ENCODE data around the gene KCNK13. TPM values are rescaled to one million over a fixed set of nuclear protein-coding genes. Genes with fewer than 3 reads are reported as not detected.

Gene KCNK13
- total and polyA plus RNA-seq, 8 donors: 0.08 to 0.97 (median 0.13) TPM; not detected in 2

DNA sequence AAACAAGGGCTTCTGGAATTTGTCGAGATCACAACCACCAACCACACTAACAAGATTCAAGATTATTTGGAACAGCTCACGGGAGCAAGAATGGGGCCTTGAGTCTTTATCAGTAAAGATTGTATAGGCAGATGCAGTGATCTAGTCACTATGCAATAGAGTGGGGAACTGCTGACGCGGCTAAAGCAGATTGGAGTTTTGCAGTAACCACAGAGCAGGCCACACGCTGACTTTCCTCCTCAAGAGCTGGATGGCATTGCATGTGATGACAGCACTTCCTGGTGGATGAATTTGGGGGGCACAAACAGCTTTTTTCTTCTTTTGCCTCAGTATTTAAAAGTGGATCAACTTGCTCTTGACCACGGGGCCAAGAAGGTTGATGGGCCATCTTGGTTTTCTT lies 46.0 kb downstream of the KCNK13 start:
- TF ChIP-seq, protein P1, sequence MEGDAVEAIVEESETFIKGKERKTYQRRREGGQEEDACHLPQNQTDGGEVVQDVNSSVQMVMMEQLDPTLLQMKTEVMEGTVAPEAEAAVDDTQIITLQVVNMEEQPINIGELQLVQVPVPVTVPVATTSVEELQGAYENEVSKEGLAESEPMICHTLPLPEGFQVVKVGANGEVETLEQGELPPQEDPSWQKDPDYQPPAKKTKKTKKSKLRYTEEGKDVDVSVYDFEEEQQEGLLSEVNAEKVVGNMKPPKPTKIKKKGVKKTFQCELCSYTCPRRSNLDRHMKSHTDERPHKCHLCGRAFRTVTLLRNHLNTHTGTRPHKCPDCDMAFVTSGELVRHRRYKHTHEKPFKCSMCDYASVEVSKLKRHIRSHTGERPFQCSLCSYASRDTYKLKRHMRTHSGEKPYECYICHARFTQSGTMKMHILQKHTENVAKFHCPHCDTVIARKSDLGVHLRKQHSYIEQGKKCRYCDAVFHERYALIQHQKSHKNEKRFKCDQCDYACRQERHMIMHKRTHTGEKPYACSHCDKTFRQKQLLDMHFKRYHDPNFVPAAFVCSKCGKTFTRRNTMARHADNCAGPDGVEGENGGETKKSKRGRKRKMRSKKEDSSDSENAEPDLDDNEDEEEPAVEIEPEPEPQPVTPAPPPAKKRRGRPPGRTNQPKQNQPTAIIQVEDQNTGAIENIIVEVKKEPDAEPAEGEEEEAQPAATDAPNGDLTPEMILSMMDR (IDR thresholded peaks at IDR 0.05): no peak
- Histone ChIP-seq H3K27me3 (no peaks in the 10 kb centered on the region), H3K4me1 (no peaks in the 10 kb centered on the region), H3K9me3 (no peaks in the 10 kb centered on the region), H3K27ac (no peak overlapping the region), H3K4me3 (no peak overlapping the region), H3K36me3 (no peaks in the 10 kb centered on the region)
- WGBS, 2 donors: 87 to 92% methylated on average over 6 of the region's 6 CpGs
- intact Hi-C loops (cut with DNase I): no loop called here
- DNase-seq (no peak), FAIRE-seq (no peak), ATAC-seq (peak in 1 of 4 donors; percentile 44)

DNA sequence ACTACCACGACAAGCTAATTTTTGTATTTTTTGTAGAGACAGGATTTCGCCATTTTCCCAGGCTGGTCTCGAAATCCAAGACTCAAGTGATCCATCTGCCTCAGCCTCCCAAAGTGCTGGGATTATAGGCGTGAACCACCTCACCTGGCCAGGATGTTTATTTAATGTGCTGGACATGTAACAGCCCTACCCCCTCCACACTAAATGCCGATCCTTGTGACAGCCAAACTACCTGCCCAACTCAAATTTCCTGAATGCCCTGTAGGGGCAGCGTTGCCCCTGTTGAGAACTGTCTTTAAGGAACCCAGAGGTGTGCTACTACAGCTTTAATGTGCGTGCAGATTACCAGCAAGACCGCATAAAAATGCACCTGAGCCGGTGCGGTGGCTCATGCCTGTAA lies 48.1 kb downstream of the KCNK13 start:
- WGBS, 2 donors: 56 to 67% methylated on average over 10 of the region's 10 CpGs
- DNase-seq: no peak
- no peaks in the 10 kb centered on the region for H3K27me3 ChIP-seq
- no peak for FAIRE-seq
- no peak overlapping the region for H3K4me3 ChIP-seq
- H3K27ac ChIP-seq: no peak overlapping the region
- TF ChIP-seq, protein P1 (IDR thresholded peaks at IDR 0.05): no peak
- no peak for ATAC-seq
- H3K9me3 ChIP-seq: no peaks in the 10 kb centered on the region
- H3K36me3 ChIP-seq: no peaks in the 10 kb centered on the region
- H3K4me1 ChIP-seq: no peaks in the 10 kb centered on the region
- intact Hi-C loops (cut with DNase I): no loop called here

DNA sequence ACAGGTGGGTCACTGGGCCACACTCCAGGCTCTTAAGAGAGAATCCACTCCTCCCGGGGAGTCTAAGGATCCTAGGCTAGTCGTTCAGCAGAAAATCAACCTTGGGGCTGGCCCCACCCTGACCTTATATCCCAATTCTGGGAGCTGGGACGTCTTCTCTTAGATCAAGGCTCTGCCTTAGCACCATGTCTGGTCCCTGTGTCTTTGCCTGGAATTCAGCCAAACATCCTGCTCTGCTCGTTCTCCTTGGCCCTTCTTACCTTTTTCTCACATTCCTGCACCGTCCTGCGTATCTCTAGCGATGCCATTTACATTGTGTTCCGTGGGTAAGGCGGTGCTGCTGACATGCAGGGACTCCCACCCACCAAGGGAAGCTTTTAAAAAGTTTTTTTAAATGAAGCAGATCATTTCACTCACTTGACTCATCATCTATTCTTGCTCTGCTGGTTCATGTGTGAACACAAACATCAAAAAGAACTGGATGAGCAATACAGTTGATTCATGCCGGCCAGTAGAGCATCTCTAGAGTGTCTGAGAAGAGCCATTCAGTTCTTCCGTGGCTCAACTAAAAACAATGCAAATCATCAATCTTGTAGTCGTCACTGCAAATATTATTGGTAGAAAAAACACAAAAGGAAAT lies 50.2 kb downstream of the KCNK13 start:
- Histone ChIP-seq H3K27me3 (no peaks in the 10 kb centered on the region), H3K9me3 (no peaks in the 10 kb centered on the region), H3K36me3 (no peaks in the 10 kb centered on the region), H3K4me1 (no peaks in the 10 kb centered on the region), H3K4me3 (no peak overlapping the region), H3K27ac (no peak overlapping the region)
- ATAC-seq: no peak
- DNase-seq: no peak
- TF ChIP-seq, protein P1 (IDR thresholded peaks at IDR 0.05): no peak
- no peak for FAIRE-seq
- 40 to 43% methylated on average over 12 of the region's 12 CpGs for WGBS, 2 donors
- intact Hi-C loops (cut with DNase I): no loop called here

DNA sequence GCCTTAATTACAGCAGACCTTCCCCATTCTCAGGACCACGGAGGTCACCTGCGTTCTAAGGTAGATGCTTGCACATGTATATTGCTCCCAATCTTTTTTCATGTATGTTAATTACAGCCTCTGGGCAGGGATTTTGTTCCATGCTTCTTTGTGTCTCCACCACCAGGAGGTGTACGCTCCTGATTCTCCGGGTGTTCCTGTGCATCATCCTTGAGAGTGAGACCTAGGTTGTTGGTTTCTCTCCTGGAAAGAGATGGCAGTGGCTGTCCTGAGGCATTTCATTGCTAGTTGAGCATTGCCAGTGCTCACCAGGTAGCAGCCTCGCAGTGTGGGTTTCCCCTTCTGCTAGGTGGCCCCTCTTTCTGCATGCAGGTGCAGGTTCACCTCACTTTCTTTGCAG lies 52.8 kb downstream of the KCNK13 start:
- no peak overlapping the region for H3K4me3 ChIP-seq
- no peak for DNase-seq
- H3K4me1 ChIP-seq: no peaks in the 10 kb centered on the region
- intact Hi-C loops (cut with DNase I): no loop called here
- H3K9me3 ChIP-seq: no peaks in the 10 kb centered on the region
- FAIRE-seq: no peak
- H3K27ac ChIP-seq: no peak overlapping the region
- H3K36me3 ChIP-seq: no peaks in the 10 kb centered on the region
- WGBS, 2 donors: 53 to 77% methylated on average over 5 of the region's 5 CpGs
- ATAC-seq: no peak
- TF ChIP-seq, protein P1 (IDR thresholded peaks at IDR 0.05): no peak
- H3K27me3 ChIP-seq: no peaks in the 10 kb centered on the region

DNA sequence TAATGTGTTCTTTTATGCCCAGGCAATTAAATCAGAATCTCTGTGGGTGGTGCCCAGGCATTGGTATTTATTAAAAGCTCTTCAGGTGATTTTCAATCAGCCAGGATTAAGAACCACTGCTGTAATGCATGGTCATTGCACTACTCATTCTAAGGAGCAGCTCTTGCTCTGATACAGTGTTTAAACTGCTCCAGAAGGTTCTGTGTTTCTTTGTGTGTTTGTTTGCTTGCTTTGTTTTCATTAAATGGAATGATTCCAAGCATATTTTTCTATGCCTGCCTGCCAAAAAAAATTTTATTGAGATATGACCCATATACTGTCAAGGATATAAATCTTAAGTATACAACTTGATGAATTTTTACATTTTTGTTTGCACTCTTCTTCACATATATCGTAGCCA lies 54.0 kb downstream of the KCNK13 start:
- Histone ChIP-seq H3K36me3 (no peaks in the 10 kb centered on the region), H3K4me3 (no peak overlapping the region), H3K27me3 (no peaks in the 10 kb centered on the region), H3K27ac (no peak overlapping the region), H3K4me1 (no peaks in the 10 kb centered on the region), H3K9me3 (no peaks in the 10 kb centered on the region)
- intact Hi-C loops (cut with DNase I): no loop called here
- ATAC-seq (no peak), FAIRE-seq (no peak), DNase-seq (no peak)
- 0 to 67% methylated on average over 1 of the region's 1 CpG for WGBS, 2 donors
- TF ChIP-seq, protein P1 (IDR thresholded peaks at IDR 0.05): no peak

Measured in pancreas (tissue), 10 donors.